Activated CD8-positive, alpha-beta T cell treated with anti-CD3 and anti-CD28 coated beads, Interleukin-2, amount 10 ng/mL, durations not matched to agents 7 days and 5 days (primary cell): Measurements from ENCODE around the gene MYBBP1A. TPM values are rescaled to one million over a fixed set of nuclear protein-coding genes. Genes with fewer than 3 reads are reported as not detected.

Experiments
- ATAC-seq: fragments of 150-1000 bp; cut with Tn5 transposase; one replicate; pipeline ENCODE4 v1.10.0; 2021; ENCODE audit warnings: moderate library complexity
- CTCF ChIA-PET: fragments of 350-600 bp; sonication (Branson Sonifier 250); formaldehyde crosslinking; loops from one replicate; lab custom pipeline; 2021; ENCODE audit warnings: antibody characterized with exemption; lab: Charles Lee
- POLR2A ChIA-PET: fragments of 350-600 bp; sonication (Branson Sonifier 250); formaldehyde crosslinking; loops from one replicate; lab custom pipeline; 2021; ENCODE audit warnings: antibody characterized with exemption; lab: Charles Lee
- DNase-seq: peaks from one replicate; pipeline ENCODE4 v3.0.0-alpha.2; 2020
- H3K27ac Mint-ChIP-seq: one replicate; pipeline ENCODE4 v1.8.0; 2021; ENCODE audit warnings: mild to moderate bottlenecking, mixed read lengths
- H3K27me3 Mint-ChIP-seq: one replicate; pipeline ENCODE4 v1.8.0; 2021; ENCODE audit warnings: low read depth, mixed read lengths
- H3K36me3 Mint-ChIP-seq: one replicate; pipeline ENCODE4 v1.8.0; 2021; ENCODE audit warnings: low read depth, mixed read lengths
- H3K4me1 Mint-ChIP-seq: one replicate; pipeline ENCODE4 v1.8.0; 2021; ENCODE audit warnings: low read depth, mixed read lengths
- H3K4me3 Mint-ChIP-seq: one replicate; pipeline ENCODE4 v1.8.0; 2021; ENCODE audit warnings: mild to moderate bottlenecking, mixed read lengths
- H3K9me3 Mint-ChIP-seq: one replicate; pipeline ENCODE4 v1.8.0; 2022; ENCODE audit warnings: mixed read lengths; ENCODE audit not compliant: insufficient read depth
- total RNA-seq, 2 experiments: library from RNA; stranded (reverse); gene quantifications; one replicate each; pipeline ENCODE4 v1.2.3, GENCODE V29; 2021

Gene MYBBP1A
- total RNA-seq, 2 experiments from 2014 or later = 70.7 to 76.7 TPM

DNA sequence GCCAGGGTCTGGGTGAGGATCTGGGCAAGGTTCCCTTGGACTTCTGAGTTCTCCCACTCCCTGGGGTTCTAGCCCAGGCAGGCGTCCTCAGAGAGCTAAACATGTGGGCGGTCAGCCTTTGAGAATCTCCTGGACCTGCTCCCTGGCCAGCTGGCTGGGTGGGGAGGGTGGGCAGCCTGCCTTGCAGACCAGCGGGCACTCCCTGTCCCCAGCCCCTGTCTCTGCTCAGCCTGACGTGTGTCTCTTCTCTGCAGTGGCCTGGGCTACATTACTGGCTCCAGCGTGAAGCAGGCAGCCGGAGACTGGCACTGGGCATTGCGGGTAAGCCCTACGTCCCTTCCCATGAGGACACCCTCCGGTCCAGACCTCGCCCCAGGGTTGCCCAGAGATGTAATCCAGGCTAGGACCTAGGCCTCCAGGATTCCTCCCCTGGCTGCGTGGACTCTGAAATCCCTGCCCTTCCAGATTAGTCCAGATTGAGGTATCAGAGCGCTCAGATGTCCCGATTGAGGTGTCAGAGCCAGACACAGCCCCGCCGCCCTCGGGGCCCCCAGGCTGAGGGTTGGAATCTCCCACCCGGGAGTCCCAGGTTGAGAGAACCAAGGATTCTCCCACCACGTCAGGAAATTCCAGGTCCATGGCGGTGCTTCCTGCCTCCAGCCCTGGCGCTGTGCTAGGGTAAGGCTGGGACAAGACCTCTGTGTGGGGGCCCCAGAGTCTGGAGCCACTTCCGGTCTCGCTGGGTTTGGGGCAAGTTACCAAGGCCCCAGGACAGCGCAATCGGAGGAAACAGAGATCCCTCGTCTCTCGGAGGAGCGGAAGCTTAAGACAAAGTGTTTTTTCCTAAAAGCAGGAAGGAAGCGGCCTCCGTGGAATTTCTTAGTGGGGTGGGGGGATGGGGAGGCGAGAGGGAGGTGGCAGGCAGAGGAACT is 24.1 kb downstream of the MYBBP1A start:
- CTCF ChIA-PET = no interaction called here
- POLR2A ChIA-PET = interaction anchor here (0.8 kb wide), 1 partner anchor 8 kb away, joined by 3 read pairs; no protein-coding TSS in a partner anchor
- H3K4me3 Mint-ChIP-seq = no peak overlapping the region
- no peaks in the 10 kb centered on the region for H3K9me3 Mint-ChIP-seq
- ATAC-seq (no peak), DNase-seq (no peak)
- no peaks in the 10 kb centered on the region for H3K36me3 Mint-ChIP-seq
- peaks cover 15% of the 10 kb centered on the region for H3K27me3 Mint-ChIP-seq
- H3K4me1 Mint-ChIP-seq = peaks cover 12% of the 10 kb centered on the region
- no peak overlapping the region for H3K27ac Mint-ChIP-seq

DNA sequence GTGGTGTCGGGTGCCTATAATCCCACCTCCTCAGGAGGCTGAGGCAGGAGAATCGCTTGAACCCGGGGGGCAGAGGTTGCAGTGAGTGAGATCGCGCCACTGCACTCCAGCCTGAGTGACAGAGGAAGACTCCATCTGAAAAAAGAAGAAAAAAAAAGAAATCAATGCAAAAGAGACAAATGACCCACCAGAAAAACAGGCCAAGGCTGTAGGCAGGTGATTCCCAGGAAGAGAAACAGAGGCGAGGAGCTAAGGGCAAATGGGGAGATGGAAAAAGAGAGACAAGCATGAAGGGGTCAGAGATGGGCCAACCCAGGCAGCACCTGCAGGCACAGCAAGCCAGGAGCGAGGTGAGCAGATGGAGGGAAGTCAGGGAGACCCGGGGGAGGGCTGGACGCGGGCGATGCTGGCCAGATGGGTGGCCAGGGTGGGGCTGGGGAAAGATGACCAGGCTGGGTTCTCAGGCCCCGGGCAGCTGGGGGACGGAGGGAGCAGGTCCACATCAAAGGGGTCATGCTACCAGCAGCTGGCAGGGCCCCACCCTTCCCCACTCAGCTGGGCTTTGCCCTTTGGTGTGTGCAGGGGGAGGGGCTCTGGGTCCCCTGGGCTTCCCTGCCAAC is 25.5 kb downstream of the MYBBP1A start:
- Mint-ChIP-seq H3K27ac (no peak overlapping the region), H3K27me3 (peaks cover 15% of the 10 kb centered on the region), H3K36me3 (no peaks in the 10 kb centered on the region), H3K9me3 (no peaks in the 10 kb centered on the region), H3K4me1 (peaks cover 12% of the 10 kb centered on the region), H3K4me3 (no peak overlapping the region)
- ATAC-seq (no peak), DNase-seq (no peak)
- POLR2A ChIA-PET = no interaction called here
- CTCF ChIA-PET = no interaction called here

DNA sequence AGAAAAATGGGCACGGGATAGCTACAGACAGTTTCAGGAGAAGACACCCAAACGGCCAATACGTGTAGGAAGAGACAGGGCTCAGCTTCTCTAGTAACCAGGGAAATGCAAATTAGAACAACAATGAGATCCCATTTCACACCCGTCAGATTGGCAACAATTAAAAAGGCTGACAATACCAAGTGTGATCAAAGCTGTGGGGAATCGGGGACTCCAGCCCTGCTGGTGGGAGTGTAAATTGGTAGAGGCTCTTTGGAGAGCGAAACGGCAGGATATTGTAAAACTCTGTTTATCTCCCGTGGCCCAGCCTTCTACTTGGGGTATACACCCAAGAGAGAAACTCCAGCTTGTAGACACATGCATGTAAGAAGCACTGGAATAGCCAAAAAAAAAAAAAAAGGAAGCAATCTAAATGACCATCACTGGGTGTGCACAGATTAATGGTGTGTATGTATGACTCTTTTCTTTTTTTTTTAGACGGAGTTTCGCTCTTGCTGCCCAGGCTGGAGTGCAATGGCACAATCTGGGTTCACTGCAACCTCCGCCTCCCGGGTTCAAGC is 27.5 kb downstream of the MYBBP1A start:
- no peak for ATAC-seq
- POLR2A ChIA-PET = no interaction called here
- DNase-seq = no peak
- Mint-ChIP-seq H3K4me3 (no peak overlapping the region), H3K9me3 (no peaks in the 10 kb centered on the region), H3K27ac (no peak overlapping the region), H3K4me1 (no peaks in the 10 kb centered on the region), H3K36me3 (no peaks in the 10 kb centered on the region), H3K27me3 (peaks cover 15% of the 10 kb centered on the region)
- CTCF ChIA-PET = interaction anchor here (0.7 kb wide), 1 partner anchor 107 kb away, joined by 3 read pairs; no protein-coding TSS in a partner anchor

DNA sequence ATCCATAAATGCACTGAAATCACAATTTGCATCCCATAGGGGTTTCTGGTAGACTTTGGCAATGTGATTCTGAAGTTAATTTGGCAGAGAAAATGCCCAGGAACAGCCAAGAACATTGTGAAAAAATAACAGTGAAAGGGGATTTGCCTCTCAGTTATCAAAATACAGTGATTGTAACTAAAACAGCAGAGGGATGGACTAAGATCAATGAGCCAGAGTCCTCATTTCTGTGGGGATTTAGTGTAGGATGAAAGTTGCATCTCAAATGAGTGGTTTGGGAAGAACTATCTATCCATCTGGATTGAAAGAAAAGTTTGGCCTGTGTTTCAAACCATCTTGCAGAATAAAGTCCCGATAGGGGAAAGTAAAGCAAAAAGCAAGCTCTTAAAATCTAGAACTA is 28.1 kb downstream of the MYBBP1A start:
- no peak overlapping the region for H3K27ac Mint-ChIP-seq
- ChIA-PET CTCF (interaction anchor here (0.7 to 0.9 kb wide), 2 partner anchors 40 to 106 kb away, joined by 3 read pairs; no protein-coding TSS in a partner anchor), POLR2A (no interaction called here)
- no peak overlapping the region for H3K4me3 Mint-ChIP-seq
- peaks cover 14% of the 10 kb centered on the region for H3K27me3 Mint-ChIP-seq
- H3K4me1 Mint-ChIP-seq = no peaks in the 10 kb centered on the region
- no peaks in the 10 kb centered on the region for H3K36me3 Mint-ChIP-seq
- H3K9me3 Mint-ChIP-seq = no peaks in the 10 kb centered on the region
- DNase-seq (no peak), ATAC-seq (no peak)

DNA sequence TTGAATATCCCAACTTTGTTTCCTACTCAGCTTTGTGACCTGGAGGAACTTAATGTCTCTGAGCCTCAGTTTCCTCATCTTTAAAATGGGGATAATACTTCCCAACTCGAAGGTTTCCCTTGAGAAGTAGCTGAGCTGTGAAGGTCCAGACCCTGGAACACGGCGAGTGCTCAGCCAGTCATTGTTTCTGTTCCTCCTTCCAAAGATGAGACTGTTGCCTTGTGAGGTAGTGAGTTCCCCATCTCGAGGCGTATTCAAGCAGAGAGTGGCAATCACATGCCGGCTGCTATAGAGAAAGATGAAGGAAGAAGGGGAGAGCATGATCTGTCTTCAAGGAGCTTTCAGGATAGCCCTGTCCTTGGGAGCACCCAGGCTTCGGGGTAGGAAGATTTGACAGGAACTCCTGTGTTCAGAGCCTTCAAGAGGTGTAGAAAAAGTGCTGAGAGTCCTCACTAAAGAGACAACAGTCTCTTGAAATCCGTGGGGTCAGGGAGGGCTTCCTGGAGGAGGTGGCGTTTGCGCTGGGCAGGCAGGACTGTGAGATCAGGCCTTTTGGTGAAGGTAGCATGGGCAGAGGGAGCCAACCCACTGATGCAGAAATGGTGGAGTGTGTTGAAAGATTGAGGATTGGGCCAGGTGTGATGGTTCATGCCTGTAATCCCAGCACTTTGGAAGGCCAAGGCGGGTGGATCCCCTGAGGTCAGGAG is 29.3 kb downstream of the MYBBP1A start:
- ChIA-PET POLR2A (no interaction called here), CTCF (no interaction called here)
- no peak for DNase-seq
- Mint-ChIP-seq H3K27me3 (peaks cover 11% of the 10 kb centered on the region), H3K27ac (no peak overlapping the region), H3K4me3 (no peak overlapping the region), H3K9me3 (no peaks in the 10 kb centered on the region), H3K4me1 (no peaks in the 10 kb centered on the region), H3K36me3 (no peaks in the 10 kb centered on the region)
- no peak for ATAC-seq

DNA sequence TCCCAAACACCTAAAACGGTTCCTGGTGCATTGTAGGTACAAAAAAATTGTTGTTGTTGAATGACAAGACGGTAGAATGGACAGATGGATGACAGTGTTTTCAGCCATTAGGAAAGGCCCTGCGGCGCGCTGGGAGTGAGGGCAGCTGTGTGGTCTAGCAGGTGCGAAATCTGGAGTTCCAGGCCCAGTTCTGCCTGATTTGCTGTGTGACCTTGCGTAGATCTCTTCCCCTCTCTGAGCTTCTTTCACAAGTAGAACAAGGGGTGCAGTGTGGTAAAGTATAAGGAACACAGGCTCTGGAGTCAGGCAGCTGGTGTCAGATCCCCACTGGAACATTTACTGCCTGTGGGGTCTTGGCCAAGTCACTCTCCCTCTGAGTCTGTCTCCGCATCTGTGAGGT is 31.2 kb downstream of the MYBBP1A start:
- H3K27me3 Mint-ChIP-seq = peaks cover 11% of the 10 kb centered on the region
- H3K4me1 Mint-ChIP-seq = no peaks in the 10 kb centered on the region
- ATAC-seq (no peak), DNase-seq (no peak)
- no peaks in the 10 kb centered on the region for H3K36me3 Mint-ChIP-seq
- H3K4me3 Mint-ChIP-seq = no peak overlapping the region
- POLR2A ChIA-PET = no interaction called here
- CTCF ChIA-PET = interaction anchor here (1.4 kb wide), 1 partner anchor 14 kb away, joined by 3 read pairs; no protein-coding TSS in a partner anchor
- no peaks in the 10 kb centered on the region for H3K9me3 Mint-ChIP-seq
- no peak overlapping the region for H3K27ac Mint-ChIP-seq

DNA sequence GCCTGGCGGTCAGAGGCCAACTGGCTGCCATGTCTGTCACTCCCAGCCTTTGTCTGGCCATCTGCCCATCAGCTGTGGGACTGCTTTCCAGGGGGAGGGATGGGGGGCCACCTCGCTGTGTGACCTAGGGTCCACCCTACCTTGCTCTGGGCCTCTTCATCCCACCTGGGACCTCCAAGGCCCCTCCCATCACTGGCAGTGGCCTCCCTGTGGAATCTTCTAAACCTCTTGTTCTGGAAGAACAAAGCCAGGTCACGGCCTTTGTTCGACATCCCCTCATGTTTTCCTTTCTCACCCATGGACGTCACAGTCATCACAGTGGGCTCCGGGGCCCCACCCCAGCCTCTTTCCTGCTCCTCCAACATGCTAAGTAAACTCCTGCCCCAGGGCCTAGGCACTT is 32.5 kb downstream of the MYBBP1A start:
- DNase-seq (no peak), ATAC-seq (no peak)
- POLR2A ChIA-PET = interaction anchor here (0.6 kb wide), 1 partner anchor 9 kb away, joined by 3 read pairs; no protein-coding TSS in a partner anchor
- H3K4me1 Mint-ChIP-seq = peaks cover 3% of the 10 kb centered on the region
- H3K4me3 Mint-ChIP-seq = no peak overlapping the region
- H3K27ac Mint-ChIP-seq = no peak overlapping the region
- no peaks in the 10 kb centered on the region for H3K9me3 Mint-ChIP-seq
- CTCF ChIA-PET = no interaction called here
- peaks cover 13% of the 10 kb centered on the region for H3K27me3 Mint-ChIP-seq
- no peaks in the 10 kb centered on the region for H3K36me3 Mint-ChIP-seq

DNA sequence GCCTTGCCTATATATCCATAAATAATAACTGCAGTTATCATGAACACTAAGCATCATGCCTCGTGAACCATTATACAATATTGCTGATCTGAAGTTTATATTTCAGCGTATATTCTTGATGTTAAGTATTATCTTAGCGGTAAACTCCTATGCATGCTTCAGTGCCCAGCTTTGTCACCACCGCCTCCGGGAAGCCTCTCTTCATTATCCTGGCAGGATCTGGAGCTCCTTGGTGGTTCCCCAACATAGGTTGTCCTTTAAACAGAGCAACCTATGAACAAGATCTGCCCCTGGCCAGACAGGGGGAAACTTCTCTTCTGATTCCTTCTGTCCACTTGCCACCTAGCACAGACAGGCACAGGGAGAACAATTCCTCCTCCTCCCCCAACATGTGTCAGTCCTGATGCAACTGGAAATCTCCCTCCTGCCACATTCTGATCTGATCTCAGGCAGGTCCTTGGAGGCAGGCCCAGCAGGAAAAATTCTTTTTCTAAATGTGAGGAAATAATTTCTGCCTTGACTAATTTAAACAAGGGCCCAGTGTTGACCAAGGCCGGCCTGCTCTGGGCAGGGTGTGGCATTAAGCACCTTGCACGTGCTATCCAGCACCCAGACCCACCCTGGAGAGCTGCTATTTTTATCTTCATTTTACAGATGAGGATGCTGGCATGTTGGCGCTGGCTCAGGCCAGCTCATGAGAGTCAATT is 34.1 kb downstream of the MYBBP1A start:
- Mint-ChIP-seq H3K27ac (no peak overlapping the region), H3K4me3 (no peak overlapping the region), H3K36me3 (no peaks in the 10 kb centered on the region), H3K27me3 (peaks cover 2% of the 10 kb centered on the region), H3K9me3 (no peaks in the 10 kb centered on the region), H3K4me1 (peaks cover 3% of the 10 kb centered on the region)
- ChIA-PET POLR2A (no interaction called here), CTCF (no interaction called here)
- ATAC-seq = no peak
- no peak for DNase-seq

DNA sequence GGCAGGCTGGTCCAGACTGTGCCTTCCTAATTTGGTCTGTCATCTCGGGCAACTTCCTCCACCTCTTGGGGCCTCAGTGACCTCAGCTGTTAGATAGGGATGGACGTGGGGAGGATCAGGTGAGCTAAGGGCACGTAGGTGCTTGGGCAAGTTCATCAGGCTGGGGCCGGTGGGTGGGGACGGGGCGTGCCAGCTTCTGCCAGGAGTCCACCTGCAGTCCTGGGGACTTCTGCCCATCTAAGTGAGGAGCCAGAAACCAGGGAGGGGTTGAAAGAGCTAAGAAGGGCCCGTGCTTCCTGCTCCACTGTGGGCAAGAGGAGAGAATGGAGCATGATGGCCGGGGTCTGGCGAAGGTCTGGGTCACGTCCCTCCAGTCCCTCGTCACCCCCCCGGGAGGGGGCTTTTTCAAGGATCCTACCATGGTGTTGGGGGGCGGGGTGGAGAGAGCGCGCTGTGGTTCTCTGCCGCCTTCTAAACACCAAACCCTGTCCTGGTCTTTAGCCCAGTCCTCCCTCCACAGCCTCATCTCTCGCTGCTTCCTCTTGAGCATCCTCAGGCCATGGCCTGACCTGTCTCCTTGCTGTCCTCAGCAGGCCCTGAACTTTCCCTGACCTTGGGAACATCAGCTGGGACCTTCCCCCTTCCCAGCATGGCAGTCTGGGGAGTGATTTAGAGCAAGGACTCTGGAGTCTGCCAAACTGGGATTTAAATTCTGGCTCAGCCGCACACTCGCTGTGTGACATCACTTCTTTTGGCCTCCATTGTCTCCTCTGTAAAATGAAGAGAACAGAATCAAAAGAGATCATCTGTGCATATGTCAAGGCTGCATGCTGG is 34.9 kb downstream of the MYBBP1A start:
- H3K36me3 Mint-ChIP-seq = no peaks in the 10 kb centered on the region
- DNase-seq (no peak), ATAC-seq (no peak)
- peaks cover 2% of the 10 kb centered on the region for H3K27me3 Mint-ChIP-seq
- H3K27ac Mint-ChIP-seq = no peak overlapping the region
- no peak overlapping the region for H3K4me3 Mint-ChIP-seq
- peaks cover 3% of the 10 kb centered on the region for H3K4me1 Mint-ChIP-seq
- POLR2A ChIA-PET = no interaction called here
- H3K9me3 Mint-ChIP-seq = no peaks in the 10 kb centered on the region
- CTCF ChIA-PET = no interaction called here

DNA sequence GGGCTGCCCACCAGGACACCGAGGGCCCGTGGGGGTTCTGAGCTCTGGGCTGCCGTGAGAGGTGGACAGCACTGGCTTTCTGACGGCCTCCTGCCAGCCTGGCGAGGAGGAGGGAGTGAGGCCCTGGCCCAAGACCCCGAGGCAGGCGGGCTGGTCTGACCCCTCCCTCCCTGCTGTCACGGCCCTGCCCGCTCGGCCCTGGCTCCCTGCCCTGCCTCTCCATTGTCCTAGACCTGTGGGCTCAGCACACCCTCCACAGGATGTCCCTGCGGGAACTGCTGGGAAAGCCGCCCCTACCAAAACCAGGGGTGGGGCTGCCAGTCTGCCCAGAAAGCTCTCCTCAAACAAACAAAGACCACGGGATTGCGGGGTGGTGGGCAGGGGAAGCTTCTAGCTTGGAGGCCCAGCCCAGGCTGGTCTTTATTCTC is 35.8 kb downstream of the MYBBP1A start:
- no peak overlapping the region for H3K4me3 Mint-ChIP-seq
- POLR2A ChIA-PET = no interaction called here
- ATAC-seq = no peak
- no peak for DNase-seq
- peaks cover 3% of the 10 kb centered on the region for H3K4me1 Mint-ChIP-seq
- no peaks in the 10 kb centered on the region for H3K36me3 Mint-ChIP-seq
- H3K27ac Mint-ChIP-seq = no peak overlapping the region
- peaks cover 2% of the 10 kb centered on the region for H3K27me3 Mint-ChIP-seq
- CTCF ChIA-PET = no interaction called here
- no peaks in the 10 kb centered on the region for H3K9me3 Mint-ChIP-seq
